ENCODE data around the gene SIGLEC9.

SIGLEC9 gene

DNA sequence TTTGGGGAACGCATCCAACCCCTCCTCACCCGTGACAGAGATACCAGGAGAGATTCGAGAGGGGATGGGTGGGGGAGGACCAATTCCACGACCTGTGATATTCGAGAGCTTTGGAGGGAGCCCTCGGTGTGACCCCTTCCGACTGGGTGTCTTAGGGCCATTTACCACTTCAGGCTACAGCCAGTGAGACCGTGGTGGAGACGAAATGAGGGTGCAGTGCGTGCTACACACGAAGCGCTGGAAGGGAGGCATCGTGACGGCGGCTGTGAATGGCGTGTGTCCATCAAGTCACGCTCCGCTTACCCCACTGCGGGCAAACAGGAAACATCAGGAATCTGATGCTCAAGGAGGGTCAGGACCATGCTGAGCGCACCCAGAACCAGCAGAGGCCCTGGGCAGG lies 26.9 kb upstream of the SIGLEC9 start:
- no peak for DNase-seq

DNA sequence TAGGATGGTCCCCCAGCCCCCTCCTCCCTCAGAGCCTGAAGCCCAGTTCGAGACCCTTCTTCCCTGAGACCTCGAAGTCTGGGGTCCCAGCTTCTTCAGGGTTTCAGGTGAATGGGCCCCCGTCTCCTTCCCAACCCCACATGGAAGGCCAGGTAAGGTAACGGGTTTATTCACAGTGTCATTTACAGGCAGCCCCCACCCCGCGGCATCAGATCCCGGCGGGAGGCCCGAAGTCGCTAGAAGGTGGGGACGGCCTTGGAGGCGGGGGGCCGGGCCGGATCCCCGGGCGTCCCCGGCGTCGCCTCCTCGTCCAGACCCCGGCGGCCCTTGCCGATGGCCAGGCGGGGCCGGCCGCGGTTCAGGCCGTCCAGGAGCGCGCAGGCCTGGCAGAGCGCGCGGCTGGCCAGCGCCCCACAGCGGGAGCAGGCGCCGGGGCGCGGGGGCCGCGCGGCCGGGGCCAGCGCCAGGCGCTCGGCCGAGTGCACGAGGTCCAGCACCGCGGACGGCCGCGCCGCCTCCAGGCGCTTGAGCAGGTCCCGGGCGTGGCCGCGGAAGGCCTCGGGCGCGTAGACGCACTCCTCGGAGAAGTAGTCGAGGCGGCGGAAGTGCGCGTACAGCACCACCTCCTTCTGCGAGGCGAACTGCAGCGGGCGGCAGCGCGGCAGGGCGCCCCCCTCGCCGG lies 26.2 kb upstream of the SIGLEC9 start:
- peak; percentile 53 for DNase-seq

DNA sequence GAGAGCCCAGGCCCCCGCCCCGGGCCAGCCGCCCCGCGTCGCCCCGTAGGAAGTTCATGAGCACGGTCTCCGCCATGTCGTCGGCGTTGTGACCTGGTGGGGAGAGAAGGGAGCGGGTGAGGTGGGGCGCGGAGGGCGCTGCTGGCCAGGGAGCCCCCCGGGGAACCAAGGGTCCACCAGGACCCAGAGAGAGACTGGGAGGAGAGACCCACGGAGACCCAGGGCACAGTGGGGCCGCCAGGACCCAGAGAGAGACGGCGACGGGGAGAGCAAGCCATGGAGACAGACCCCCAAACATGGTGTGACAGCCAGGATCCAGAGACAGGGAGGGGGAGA lies 25.7 kb upstream of the SIGLEC9 start:
- DNase-seq, result no peak

DNA sequence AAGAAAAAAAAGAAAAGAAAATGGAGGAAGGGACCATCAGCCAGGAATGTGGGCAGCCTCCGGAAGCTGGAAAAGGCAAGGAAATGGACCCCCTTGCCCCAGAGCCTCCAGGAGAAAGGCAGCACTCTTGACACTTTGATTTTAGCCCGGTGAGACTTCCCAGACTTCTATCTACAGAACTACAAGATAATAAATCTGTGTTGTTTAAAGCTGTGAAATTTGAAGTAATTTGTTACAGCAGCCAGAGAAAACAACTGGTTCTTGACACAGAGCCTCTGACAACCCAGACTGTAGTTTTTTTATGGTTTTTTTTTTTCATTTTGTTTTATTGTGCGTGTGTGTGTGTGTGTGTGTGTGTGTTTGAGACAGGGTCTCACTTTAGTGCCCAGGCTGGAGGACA lies 24.1 kb upstream of the SIGLEC9 start:
- DNase-seq, result no peak

DNA sequence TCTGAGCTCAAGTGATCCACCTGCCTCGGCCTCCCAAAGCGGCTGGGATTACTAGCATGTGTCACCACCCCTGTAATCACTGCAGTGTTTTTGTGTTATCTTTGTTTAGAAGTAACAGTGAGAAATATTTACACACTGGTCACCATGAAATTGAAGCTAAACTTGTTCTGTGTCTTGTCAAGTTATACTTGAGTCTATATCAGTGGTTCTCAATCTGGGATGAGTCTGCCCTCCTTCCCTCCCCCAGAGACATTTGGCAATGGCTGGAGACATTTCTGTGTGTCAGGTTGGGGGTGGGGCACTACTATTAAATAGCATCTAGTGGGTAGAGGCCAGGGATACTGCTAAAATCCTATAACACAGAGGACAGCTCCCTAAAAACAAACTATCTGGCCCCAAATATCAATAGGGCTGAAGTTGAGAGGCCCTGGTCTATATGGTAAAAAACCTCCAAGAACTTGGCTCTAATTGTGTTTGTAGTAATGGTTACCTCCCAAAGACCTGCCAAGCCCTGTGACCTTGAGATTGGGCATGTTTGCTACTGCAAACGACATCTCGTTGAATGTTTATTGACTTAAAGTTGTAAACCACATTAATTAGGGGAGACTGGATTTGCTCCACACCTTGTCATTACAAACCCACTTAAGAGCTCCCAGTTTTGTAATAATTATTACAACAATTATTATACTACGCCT lies 23.4 kb upstream of the SIGLEC9 start:
- DNase-seq, result no peak

DNA sequence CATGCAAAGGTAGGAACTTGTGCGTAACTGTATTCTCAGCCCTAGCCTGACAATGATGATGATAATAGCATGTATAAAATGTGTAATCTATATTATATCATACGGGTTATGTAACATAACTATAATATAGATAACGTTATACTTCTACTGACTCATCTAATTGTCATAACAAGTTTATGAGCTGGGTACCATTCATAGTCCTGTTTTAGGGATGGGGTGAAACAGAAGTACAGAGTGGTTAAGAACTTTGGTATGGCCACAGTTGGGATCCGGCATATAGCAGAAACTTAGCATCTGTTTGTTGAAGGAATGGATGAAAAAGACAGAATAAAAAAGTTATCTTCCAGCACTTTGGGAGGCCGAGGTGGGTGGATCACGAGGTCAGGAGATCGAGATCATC lies 21.7 kb upstream of the SIGLEC9 start:
- DNase-seq, result no peak

DNA sequence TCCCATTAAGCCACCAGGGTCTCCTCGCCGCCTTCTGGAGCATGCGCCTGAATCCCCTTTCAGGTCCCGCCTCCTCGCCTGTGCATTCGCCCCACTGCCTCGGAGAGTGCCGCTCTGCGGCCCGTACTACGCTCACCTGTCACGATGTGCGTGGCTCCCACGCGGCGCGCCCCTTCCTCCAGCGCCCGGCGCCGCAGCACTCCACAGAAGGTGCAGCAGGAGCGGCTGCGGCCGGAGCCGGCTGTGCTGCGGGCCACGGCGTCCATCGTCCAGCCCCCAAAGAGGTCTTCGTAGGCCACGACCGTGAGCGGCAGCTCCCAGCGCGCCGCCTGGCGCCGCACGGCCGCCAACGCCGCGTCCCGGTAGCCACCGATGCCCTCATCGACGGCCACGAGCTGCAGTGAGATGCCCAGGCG lies 20.8 kb upstream of the SIGLEC9 start:
- no peak for DNase-seq

DNA sequence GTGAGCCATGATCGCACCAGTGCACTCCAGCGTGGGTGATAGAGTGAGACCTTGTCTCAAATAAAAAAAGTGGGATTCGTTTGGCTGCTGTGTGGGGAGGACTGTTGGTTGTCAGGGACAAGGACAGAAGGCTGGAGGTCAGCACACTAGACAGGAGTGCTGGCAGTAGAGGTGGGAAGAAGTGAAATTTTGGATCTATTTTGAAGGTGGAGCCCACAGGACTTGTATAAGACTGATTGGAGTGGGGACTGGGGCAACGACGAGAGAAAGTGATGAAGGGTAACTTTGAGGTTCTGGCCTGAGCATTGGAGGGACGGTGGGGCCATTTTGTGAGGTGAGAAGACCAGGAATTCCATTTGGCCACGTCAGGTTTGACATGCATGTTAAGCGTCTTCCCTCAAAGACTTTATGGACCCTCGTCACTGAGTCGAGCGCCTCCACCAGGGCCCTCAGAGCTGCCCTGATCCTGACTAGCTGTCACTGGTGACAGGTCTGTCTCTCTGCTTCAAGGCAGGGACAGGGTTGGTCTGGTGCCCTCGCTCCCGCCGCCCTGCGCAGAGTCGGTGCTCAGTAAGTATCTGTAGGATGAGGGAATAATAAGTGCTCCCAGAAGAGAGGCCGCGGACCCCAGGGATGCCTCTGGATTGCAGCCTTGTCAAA lies 17.2 kb upstream of the SIGLEC9 start:
- DNase-seq, result no peak

DNA sequence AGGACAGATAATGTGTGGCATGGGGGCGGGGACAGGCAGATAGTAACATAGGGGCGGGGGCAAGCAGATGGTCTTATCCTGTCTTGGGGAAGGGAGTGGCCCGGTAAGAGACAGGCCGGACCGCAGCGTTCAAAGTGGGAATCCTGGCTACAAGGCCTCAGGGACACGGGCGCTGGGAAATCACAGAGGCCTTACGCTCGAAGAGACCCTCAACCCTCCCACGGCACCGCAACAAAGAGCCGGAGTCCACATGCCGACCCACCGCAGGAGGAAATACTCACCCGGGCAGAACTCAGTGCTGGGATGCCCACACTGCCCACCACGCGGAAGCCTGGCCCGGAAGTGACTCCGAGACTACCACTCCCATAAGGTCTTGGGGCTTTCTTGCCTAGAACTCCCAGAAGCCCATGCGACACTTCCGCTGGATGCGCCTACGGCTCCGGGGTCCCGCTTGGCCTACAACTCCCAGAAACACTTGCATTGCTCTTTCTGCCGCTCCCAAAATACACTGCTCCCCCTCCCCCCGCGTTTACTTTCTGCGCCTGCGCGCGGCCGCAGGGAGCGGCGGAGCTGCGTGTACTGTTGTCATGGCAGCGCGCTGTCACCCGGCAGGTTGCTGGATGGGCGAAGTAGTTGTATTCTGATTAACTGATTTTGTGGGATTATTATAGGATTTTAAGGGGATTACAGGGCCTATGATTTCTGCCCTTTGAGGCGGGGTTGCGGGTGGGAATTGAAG lies 16.5 kb upstream of the SIGLEC9 start, which contains the start of gene CTU1:
CTU1 (minus strand) TSS at position 344 of the 739 bp plus-strand sequence. CDS start 3,840 bp downstream, outside the sequence.
- DNase-seq, result peak; percentile 97

DNA sequence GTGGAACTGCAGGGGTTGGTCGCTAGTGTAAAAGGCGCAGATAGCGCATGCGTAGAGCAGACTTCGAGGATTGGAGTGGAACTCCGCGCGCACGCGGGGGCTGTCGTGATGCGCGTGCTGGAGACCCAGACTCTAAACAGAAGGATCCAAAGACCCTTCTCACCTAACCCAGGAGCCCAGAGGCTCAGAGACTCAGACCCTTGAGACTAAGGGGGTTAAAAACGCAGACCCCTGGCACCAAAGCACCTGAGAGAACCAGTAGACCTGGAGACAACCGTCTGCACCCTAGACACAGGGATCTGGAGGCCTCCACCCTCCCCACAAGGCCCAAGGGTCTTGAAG lies 15.9 kb upstream of the SIGLEC9 start:
- no peak for DNase-seq

DNA sequence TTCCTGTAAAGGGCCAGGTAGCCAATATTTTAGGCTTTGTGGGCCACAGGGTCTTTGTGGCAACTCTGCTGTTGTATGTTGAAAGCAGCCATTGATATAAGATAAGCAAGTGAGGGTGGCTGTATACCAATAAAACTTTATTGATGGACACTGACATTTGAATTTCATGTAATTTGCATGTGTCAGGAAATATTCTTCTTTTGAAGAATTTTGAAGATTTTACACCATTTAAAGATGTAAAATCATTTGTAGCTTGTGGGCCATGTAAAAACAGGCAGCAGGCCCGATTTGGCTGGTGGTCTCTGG lies 14.1 kb upstream of the SIGLEC9 start:
- no peak for DNase-seq

DNA sequence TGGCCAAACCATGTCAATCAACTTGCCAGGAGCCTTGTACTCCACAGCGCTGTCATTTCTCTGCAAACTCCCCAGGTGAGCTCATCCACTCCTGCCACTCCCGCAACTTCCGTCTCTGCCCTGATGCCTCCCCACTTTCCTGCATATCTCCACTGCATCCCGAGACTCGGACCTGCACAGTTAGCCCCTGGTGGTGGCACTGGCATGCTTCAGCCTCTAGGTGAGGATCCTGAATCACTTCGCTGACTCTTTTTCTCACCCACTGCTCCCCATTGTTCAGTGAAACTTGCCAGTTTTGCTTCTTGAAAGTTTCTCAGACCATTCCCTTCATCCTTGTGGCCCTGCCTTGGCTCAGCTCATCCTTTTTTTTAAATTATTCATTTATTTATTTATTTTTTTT lies 13.1 kb upstream of the SIGLEC9 start:
- DNase-seq, result no peak

DNA sequence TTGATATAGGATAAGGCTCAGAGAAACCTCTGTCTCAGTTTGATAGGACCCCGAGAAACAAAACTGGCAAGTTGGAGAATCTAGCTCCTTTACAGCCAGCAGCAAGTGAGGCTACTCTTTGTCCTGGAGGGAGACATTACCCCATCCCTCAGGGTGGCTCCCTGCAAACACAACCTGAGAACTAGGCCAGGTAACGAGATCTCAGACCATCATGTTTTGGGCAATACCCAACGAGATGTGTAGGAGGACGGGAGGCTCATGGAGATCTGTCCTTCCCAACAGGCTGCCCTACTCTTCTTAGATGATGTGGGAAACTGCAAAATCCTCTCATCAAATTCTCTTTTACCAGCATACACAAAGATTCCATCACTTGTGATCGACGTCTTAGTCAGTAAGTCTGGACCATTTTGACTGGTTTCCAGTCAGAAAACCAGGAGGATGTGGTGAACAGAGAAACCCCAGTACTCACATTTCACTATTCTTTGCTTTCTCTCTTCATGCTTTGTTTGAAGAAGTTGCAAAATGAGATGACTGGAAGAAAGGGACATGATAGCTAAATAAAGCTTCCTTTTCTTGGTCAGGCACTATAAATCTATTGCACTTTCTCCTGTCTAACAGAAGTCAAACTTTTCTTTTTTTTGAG lies 10.5 kb upstream of the SIGLEC9 start:
- no peak for DNase-seq

DNA sequence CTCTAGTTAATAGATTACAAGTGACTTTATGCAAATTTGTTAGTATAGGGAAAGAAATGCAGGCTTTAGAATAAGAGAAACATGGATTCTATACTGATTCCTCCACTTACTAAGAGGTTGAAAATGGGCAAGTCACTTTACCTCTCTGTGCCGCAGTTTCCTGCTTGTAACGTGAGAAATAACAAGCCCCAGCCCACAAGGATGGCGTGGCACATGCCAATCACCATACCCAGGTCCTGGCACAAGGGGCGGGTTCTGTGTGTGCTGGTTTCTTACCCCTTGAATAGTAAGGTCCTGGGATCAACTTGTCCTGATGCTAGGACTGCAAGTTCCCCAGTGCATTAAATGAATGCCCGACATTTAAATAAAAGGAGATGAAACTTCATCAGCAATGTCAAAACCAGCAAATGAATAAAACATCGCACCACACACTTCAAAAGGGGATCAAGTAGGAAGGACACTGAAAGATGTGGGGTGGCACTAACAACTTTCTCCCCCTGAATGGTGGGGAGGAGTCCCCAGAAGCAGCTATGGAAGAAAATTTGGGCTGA lies 7.9 kb upstream of the SIGLEC9 start:
- DNase-seq, result peak; percentile 55

DNA sequence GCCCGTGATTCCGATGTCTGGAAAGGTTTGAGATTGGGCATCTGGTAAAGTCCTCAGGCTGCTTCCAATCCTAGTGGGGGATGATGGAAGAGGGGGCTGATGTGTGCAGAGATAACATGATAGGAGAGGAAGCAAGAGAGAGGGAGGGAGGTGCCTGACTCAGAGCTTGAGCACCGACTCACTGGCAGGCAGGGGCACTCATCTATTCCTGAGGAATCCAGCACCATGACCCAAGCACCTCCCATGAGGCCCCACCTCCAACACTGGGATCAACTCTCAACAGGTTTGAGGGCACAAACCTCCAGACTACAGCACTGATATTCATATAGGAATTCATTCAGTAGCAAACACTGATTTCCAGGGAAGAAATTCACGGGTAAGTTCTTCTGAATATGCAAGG lies 5.6 kb upstream of the SIGLEC9 start:
- DNase-seq, result no peak

DNA sequence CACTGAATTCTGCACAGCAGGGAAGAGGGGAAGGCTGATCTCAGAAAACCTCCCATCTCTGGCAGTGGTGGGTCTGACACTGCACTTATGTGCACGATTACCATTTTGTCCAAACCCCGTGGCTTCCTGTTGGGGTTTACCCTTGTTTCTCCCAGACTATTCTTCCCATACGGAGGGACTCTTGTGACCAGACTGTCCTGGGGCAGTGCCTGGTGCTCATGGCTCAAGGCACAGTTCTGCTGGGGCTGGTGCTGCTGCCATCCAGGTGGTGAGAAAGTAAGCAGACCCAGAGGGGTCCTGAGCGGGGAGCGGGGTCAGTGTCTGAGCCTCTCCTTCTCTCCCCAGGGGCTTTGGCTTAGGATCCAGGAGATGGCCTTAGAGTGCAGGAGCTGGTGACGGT lies 5.1 kb upstream of the SIGLEC9 start:
- DNase-seq, result no peak

DNA sequence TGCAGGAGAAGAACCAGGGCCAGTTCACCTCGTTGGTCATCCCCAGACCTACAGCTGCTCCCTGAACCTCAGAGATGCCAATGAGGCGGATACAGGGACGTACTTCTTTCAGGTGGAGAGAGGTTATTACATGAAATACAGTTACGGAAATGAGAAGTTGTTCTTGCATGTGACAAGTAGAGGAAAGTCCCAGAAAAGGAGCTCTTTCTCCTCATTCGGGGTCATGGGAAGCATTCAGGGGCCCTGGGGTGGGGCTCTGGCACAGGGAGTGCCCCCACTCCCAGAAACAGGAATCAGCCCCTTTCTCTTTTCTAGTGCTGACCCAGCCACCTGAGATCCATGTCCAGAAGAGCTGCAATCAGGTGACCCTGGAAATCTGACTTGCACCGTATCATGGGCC lies 4.5 kb upstream of the SIGLEC9 start:
- no peak for DNase-seq

DNA sequence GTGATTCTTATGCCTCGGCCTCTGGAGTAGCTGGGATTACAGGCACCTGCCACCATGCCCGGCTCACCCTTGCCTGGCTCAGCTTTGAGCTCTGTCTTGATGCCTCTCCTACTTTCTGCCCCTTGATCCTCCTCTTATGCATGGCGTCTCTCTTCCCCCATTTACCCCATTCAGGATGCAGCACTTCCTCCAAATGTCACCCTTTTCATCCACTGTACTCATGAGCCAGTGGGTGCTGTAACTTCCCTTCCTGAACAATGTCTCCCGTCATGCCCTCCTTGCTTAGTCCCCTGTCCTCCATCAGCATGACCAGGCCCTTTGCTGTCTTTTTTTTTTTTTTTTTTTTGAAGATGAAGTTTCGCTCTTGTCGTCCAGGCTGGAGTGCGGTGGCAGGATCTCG lies 3.4 kb upstream of the SIGLEC9 start:
- DNase-seq, result no peak

DNA sequence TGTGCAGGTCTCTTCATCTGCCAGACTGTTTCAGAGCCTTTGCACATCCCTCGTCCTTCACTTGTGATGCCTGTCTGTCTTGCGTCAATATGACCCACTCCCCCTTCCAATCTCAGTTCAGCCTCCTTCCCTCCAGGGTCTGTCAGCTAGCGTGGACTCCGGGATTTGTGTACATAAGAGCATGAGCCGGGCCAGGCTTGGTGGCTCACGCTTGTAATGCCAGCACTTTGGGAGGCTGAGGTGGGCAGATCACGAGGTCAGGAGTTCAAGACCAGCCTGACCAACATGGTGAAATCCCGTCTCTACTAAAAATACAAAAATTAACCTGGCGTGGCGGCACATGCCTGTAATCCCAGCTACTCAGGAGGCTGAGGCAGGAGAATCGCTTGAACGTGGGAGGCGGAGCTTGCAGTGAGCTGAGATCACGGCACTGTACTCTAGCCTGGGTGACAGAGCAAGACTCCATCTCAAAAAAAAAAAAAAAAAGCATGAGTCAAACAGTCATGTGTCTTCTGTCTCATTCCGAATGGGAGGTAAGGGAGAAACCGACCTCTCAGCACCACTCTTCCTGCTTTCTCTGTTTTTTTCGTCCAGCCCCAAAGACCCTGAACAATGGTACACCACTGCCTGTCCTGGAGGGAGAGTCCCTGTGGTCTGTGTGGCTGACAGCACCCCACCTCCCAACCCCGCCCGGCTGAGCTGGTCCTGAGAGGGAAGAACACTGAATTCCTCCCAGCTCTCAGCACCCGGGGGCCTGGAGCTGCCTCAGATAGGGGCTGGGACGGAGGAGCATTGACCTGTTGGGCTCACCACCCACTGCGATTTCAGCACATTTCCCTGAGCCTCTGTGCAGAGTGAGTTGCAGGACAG lies 2.4 kb upstream of the SIGLEC9 start:
- DNase-seq, result no peak

DNA sequence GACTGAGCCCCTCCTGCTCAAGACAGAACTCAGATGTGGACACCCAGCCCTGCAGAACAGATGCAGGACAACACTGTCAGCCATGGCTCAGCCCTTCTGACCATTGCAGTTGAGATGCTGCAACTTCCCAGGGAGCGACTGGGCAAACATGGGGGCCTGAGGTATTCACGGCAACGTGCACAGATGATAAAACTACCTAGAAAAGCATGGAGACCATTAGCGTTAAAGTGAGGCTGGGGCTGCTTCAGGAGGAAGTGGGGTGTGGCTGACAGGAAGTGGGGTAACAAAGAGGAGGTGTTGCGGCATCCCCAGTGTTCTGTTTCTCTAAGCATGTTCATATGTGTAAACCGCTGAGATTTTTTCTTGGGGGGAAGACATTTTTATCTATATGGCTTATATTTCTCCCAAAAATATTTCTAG lies 1.3 kb upstream of the SIGLEC9 start:
- DNase-seq, result peak; percentile 71

DNA sequence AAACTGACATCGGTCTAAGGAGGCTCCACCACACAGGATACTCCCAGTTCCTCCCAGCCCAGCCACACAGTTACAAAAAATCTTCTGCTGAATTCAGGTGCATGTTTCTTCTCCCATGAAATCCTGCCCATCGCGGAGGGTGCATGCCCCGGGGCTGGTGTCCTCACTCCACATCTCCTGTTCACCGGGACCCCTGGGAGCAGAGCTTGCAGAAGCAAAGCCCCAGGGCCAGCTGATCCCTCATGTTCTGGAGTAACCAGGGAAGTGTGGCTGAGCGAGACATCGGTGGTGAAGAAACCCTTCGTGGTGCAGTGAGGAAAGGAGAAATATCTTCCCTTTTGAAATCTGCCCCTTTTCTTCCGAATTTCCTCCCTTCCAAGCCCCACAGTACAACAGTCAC lies 904 bp upstream of the SIGLEC9 start:
- DNase-seq, result no peak

DNA sequence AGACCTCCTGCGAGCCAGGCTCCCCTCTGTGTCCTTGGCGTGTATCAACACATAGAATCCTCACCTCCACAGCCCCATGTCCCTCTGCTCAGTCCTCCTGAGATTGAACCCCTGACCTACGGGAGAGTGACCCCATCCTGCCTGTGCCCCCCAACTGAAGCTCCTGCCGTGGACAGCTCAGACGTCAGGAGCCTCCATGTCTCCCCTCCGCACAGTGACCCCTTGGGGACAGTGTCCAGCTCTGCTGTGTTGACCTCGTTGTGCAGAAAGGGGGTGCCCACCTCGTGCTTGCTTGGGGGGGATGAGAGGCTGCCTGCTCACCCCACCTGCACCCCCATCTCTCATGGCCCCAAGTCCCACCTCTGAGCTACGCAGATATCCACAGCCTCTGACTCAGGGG lies 490 bp upstream of the SIGLEC9 start:
- no peak for DNase-seq

Measured in CD4-positive, alpha-beta T cell treated with Interleukin-17A for 4 hours (primary cell).